Breast epithelium (tissue), 4 donors: ENCODE measurements around the gene NAALAD2. TPM values are rescaled to one million over a fixed set of nuclear protein-coding genes. Genes with fewer than 3 reads are reported as not detected.
A peak's percentile ranks its signal among the peaks of the same experiment; 100 is the strongest.

Experiments
- DNase-seq, 2 donors: peaks; one replicate each; pipeline ENCODE4 v3.0.0-alpha.2; 2019; ENCODE audit warnings: low spot score in 2 of 2
- H3K27ac ChIP-seq, 2 donors: fragments of 200-600 bp; sonication (generic) in 1 of 2; one replicate each; pipeline ENCODE4 v1.5.1; 2016 to 2019; ENCODE audit warnings: mild to moderate bottlenecking in 1 of 2
- H3K27me3 ChIP-seq, 2 donors: fragments of 200-600 bp; sonication (generic) in 1 of 2; one replicate each; pipeline versions ENCODE4 v1.5.1 to v1.6.0; 2017 to 2019; ENCODE audit warnings: control low read depth in 1 of 2, mild to moderate bottlenecking in 1 of 2
- H3K36me3 ChIP-seq: fragments of 200-600 bp; one replicate; pipeline ENCODE4 v1.5.1; 2019
- H3K4me1 ChIP-seq, 2 donors: fragments of 200-600 bp; sonication (generic); one replicate each; pipeline ENCODE4 v1.5.1; 2016 to 2019; ENCODE audit warnings: control low read depth in 1 of 2
- H3K4me3 ChIP-seq, 3 donors: fragments of 200-600 bp; sonication (generic); 1 replicate in 2 of 3; 2 replicates in 1 of 3; pipeline ENCODE4 v1.5.1; 2016 to 2019; ENCODE audit warnings: mild to moderate bottlenecking in 3 of 3, moderate library complexity in 2 of 3
- H3K9me3 ChIP-seq, 2 donors: fragments of 200-600 bp; sonication (generic) in 1 of 2; one replicate each; pipeline ENCODE4 v1.5.1; 2016 to 2019; ENCODE audit warnings: control low read depth in 1 of 2
- POLR2A ChIP-seq: fragments of 450-650 bp; IDR thresholded peaks from one replicate; pipeline ENCODE4 v1.6.1; 2016; ENCODE audit warnings: antibody characterized with exemption, mild to moderate bottlenecking, moderate library complexity
- POLR2AphosphoS5 ChIP-seq, 3 donors: sonication (generic); formaldehyde crosslinking; IDR thresholded peaks; one replicate each; pipeline ENCODE4 v1.6.1; 2017; ENCODE audit warnings: antibody characterized with exemption in 3 of 3
- intact Hi-C: fragments of 100-400 bp; cut with DNase I; formaldehyde crosslinking; loops from one replicate; pipeline ENCODE4 v1.15.1; 2023; ENCODE audit warnings: low total_unique reads
- total RNA-seq, 3 donors: library from RNA; depleted of rRNA; stranded (reverse); fragments of >200 nt; gene quantifications; one replicate each; pipeline ENCODE4 v1.1.0, GENCODE V29; 2016
- TF ChIP-seq, protein P1 (sequence below), 3 donors: fragments of 450-650 bp; IDR thresholded peaks; one replicate each; pipeline ENCODE4 v1.5.1; 2016 to 2017; ENCODE audit warnings: antibody characterized with exemption in 3 of 3, mild to moderate bottlenecking in 3 of 3, moderate library complexity in 3 of 3

NAALAD2 gene
- total RNA-seq, 3 donors from 2014 or later: 0.98 to 3.8 (median 1.8) TPM

DNA sequence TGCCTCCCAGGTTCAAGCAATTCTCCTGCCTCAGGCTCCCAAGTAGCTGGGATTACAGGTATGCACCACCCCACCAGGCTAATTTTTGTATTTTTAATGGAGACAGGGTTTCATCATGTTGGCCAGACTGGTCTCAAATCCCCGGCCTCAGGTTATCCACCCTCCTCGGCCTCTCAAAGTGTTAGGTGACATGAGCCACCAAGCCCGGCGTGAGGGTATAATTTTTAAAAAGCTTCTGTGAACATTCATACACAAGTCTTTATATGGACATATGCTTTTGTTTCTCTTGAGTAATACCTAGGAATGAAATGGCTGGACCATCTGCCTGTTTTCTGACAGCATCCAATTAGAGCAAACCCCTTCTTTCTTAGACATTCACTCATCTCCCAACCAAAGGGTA, 14.3 kb upstream of the NAALAD2 start:
- H3K36me3 ChIP-seq: no peaks in the 10 kb centered on the region
- intact Hi-C loops: no loop called here
- H3K27me3 ChIP-seq: no peaks in the 10 kb centered on the region
- H3K27ac ChIP-seq: no peak overlapping the region
- H3K9me3 ChIP-seq: no peaks in the 10 kb centered on the region
- H3K4me3 ChIP-seq: no peak overlapping the region
- no peak for DNase-seq
- H3K4me1 ChIP-seq: no peaks in the 10 kb centered on the region
- no peak for TF ChIP-seq POLR2A
- TF ChIP-seq, protein P1, sequence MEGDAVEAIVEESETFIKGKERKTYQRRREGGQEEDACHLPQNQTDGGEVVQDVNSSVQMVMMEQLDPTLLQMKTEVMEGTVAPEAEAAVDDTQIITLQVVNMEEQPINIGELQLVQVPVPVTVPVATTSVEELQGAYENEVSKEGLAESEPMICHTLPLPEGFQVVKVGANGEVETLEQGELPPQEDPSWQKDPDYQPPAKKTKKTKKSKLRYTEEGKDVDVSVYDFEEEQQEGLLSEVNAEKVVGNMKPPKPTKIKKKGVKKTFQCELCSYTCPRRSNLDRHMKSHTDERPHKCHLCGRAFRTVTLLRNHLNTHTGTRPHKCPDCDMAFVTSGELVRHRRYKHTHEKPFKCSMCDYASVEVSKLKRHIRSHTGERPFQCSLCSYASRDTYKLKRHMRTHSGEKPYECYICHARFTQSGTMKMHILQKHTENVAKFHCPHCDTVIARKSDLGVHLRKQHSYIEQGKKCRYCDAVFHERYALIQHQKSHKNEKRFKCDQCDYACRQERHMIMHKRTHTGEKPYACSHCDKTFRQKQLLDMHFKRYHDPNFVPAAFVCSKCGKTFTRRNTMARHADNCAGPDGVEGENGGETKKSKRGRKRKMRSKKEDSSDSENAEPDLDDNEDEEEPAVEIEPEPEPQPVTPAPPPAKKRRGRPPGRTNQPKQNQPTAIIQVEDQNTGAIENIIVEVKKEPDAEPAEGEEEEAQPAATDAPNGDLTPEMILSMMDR (IDR thresholded peaks at IDR 0.05): no peak
- TF ChIP-seq POLR2AphosphoS5 (IDR thresholded peaks at IDR 0.05): no peak

DNA sequence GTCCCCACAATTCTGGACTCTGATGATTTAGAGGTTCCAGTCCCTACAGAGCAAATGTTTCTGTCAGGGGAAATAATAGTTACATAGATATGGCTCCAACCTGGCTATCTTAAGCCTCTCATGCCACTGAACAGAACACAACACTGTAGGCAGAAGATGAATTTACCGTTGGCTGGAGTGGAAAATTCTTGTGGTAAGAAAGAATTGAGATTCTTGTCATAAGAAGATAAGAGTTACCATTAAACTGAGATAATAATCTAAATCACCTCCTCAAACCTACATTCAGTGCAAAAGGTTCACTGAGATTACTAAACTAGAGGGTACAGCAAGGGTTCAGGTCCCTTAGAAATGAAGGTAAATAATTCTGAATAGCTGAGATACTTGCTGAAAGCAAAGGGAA, 10.1 kb upstream of the NAALAD2 start:
- no peak overlapping the region for H3K4me3 ChIP-seq
- no peak for DNase-seq
- no peaks in the 10 kb centered on the region for H3K27me3 ChIP-seq
- intact Hi-C loops: no loop called here
- H3K4me1 ChIP-seq: no peaks in the 10 kb centered on the region
- no peaks in the 10 kb centered on the region for H3K36me3 ChIP-seq
- no peak overlapping the region for H3K27ac ChIP-seq
- H3K9me3 ChIP-seq: no peaks in the 10 kb centered on the region
- TF ChIP-seq, protein P1 (IDR thresholded peaks at IDR 0.05): no peak

DNA sequence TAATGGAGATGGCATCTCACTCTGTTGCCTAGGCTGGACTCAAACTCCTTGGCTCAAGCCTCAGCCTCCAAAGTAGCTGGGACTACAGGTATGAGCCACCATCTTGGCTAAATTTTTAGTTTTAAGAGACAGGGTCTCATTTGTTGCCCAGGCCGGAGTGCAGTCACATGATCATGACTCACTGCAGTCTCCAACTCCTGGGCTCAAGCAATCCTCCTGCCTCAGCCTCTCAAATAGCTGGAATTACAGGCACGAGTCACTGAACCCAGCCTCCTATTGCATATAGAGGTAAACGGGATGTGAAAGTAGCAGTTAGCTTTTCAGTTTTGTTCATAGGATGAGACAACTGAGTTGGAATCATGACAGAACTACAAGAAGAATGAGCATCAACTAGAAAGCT, 9.5 kb upstream of the NAALAD2 start:
- no peak for DNase-seq
- no peaks in the 10 kb centered on the region for H3K36me3 ChIP-seq
- no peaks in the 10 kb centered on the region for H3K9me3 ChIP-seq
- H3K27ac ChIP-seq: no peak overlapping the region
- TF ChIP-seq, protein P1 (IDR thresholded peaks at IDR 0.05): no peak
- TF ChIP-seq POLR2A: no peak
- TF ChIP-seq POLR2AphosphoS5 (IDR thresholded peaks at IDR 0.05): no peak
- no peak overlapping the region for H3K4me3 ChIP-seq
- no peaks in the 10 kb centered on the region for H3K27me3 ChIP-seq
- intact Hi-C loops: no loop called here
- H3K4me1 ChIP-seq: no peaks in the 10 kb centered on the region

DNA sequence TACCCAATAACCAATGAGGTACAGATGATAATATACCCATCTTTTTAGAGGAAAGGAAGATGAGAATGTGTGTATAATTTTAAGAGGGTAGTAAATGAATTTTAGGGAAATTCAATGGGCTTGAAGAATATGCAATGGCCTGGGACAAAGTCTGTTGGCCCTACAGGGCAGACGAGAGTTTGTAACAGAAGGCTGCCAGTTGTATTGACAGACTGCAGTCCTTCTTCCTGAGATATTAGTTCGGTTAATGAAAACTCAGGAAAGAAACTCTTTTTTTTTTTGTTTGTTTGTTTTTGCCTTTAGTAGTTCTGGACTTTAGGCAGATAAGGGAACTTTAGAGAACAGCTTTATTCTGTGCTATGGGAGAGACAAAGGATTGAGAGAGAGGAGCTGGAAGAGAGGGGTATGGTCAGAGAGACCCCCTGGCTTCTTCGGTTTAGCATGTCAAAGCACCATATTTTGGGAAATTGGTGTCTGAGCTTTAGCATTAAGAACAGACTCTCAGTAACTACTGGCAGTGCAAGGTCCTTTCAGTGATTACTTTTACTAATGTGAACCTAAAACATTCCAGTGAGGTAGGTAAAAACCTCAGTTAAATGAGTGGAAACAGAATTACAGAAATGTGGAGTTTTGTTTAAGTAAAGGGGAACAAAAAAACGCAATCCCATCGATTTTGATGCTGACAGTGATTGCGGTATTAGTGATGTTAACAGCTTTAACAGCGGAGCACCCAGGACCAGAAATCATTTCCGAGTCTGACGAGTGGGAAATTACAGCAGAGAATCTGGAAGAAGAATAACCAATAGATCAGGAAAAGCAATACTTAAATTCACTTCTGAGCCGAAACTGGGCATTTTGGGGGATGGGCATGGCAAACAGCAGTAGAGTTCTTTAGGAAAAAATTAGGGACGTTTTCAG, 644 bp upstream of the NAALAD2 start:
- Histone ChIP-seq H3K9me3 (no peaks in the 10 kb centered on the region), H3K27me3 (peaks cover 0 to 15% of the 10 kb centered on the region in 2 donors), H3K4me3 (peak overlapping the region; percentile 48 to 71 (median 52)), H3K36me3 (no peaks in the 10 kb centered on the region), H3K4me1 (no peaks in the 10 kb centered on the region), H3K27ac (peak overlapping the region in 1 of 2 donors; percentile 56)
- intact Hi-C loops: no loop called here
- DNase-seq: no peak
- TF ChIP-seq, protein P1 (IDR thresholded peaks at IDR 0.05): no peak
- no peak for TF ChIP-seq POLR2AphosphoS5 (IDR thresholded peaks at IDR 0.05)

DNA sequence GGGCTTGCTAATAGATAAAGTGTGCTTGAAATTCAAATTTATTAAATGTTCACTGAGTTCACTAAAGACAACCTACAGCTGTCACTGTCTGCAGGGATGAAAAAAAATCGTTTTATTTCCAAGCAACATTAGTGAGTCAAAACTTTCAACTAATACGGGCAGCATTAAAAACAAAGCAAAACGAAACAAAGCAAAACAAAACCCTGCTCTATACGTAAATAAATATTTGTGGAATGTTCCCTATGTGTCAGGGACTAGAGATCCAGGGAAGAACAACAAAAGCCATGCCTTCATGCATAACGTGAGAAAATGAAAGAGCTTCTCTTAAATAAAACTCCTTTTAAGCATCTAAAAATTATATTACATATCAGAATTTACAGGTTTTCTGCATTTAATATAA, 553 bp downstream of the NAALAD2 start:
- DNase-seq: no peak
- intact Hi-C loops: no loop called here
- no peak for TF ChIP-seq POLR2A
- TF ChIP-seq POLR2AphosphoS5 (IDR thresholded peaks at IDR 0.05): no peak
- TF ChIP-seq, protein P1 (IDR thresholded peaks at IDR 0.05): no peak

More for the DNA sequence above, 553 bp downstream of the NAALAD2 start:
- Histone ChIP-seq H3K36me3 (no peaks in the 10 kb centered on the region), H3K27me3 (peaks cover 0 to 15% of the 10 kb centered on the region in 2 donors), H3K9me3 (no peaks in the 10 kb centered on the region), H3K27ac (no peak overlapping the region), H3K4me3 (peak overlapping the region; percentile 48 to 71 (median 52)), H3K4me1 (no peaks in the 10 kb centered on the region)
